HepG2 (cell line): ENCODE measurements around the gene NCOA3. TPM values are rescaled to one million over a fixed set of nuclear protein-coding genes. Genes with fewer than 3 reads are reported as not detected.
A peak's percentile ranks its signal among the peaks of the same experiment; 100 is the strongest.

Experiments used
- AGO1 ChIP-seq: fragments of 200-400 bp; formaldehyde crosslinking; IDR thresholded peaks from 2 replicates; pipeline ENCODE4 v1.6.1; 2017; ENCODE audit warnings: mild to moderate bottlenecking, low read depth, low read length, moderate library complexity; ENCODE audit not compliant: poor library complexity, severe bottlenecking
- ATF2 ChIP-seq: sonication (generic); formaldehyde crosslinking; IDR thresholded peaks from 2 replicates; pipeline ENCODE4 v1.4.0; 2020; ENCODE audit warnings: missing genetic modification reagents
- CERS6 ChIP-seq: sonication (generic); formaldehyde crosslinking; IDR thresholded peaks from 2 replicates; pipeline ENCODE4 v1.5.0; 2020; ENCODE audit warnings: missing genetic modification reagents
- CSRNP1 ChIP-seq: sonication (generic); formaldehyde crosslinking; IDR thresholded peaks from 2 replicates; pipeline ENCODE4 v1.8.1; 2023; ENCODE audit warnings: mild to moderate bottlenecking, missing genetic modification reagents
- GTF2F1 ChIP-seq: fragments of 150-350 bp; IDR thresholded peaks from 2 replicates; pipeline ENCODE4 v1.6.1; 2014; ENCODE audit warnings: low read length
- HHEX ChIP-seq: IDR thresholded peaks from 2 replicates; pipeline ENCODE4 v1.6.1; 2016; ENCODE audit warnings: control low read depth
- HNRNPUL1 ChIP-seq: fragments of 200-400 bp; formaldehyde crosslinking; IDR thresholded peaks from 2 replicates; pipeline ENCODE4 v1.6.1; 2017; ENCODE audit warnings: low read depth, mild to moderate bottlenecking, low read length, moderate library complexity
- HOXA3 ChIP-seq: sonication (generic); formaldehyde crosslinking; IDR thresholded peaks from 2 replicates; pipeline ENCODE4 v1.5.0; 2020; ENCODE audit warnings: missing genetic modification reagents
- JUN ChIP-seq: sonication (generic); formaldehyde crosslinking; IDR thresholded peaks from 2 replicates; pipeline ENCODE4 v1.4.0; 2020; ENCODE audit warnings: mild to moderate bottlenecking, missing genetic modification reagents
- JUNB ChIP-seq: sonication (generic); formaldehyde crosslinking; IDR thresholded peaks from 2 replicates; pipeline ENCODE4 v1.8.0; 2022; ENCODE audit warnings: missing genetic modification reagents, mild to moderate bottlenecking, borderline replicate concordance
- KLF11 ChIP-seq: IDR thresholded peaks from 2 replicates; pipeline ENCODE4 v1.6.1; 2016; ENCODE audit warnings: missing compliant biosample characterization
- KMT2B ChIP-seq: IDR thresholded peaks from 2 replicates; pipeline ENCODE4 v1.6.1; 2016; ENCODE audit warnings: missing genetic modification reagents, missing compliant biosample characterization
- MXD4 ChIP-seq: IDR thresholded peaks from 2 replicates; pipeline ENCODE4 v1.6.1; 2016; ENCODE audit warnings: mild to moderate bottlenecking, missing biosample characterization, missing genetic modification reagents
- NCOA2 ChIP-seq: sonication (generic); formaldehyde crosslinking; IDR thresholded peaks from 2 replicates; pipeline ENCODE4 v1.8.0; 2022; ENCODE audit warnings: inconsistent platforms
- NONO ChIP-seq, 2 experiments: fragments of 450-650 bp in 1 of 2; sonication (generic) in 1 of 2; formaldehyde crosslinking in 1 of 2; IDR thresholded peaks in 1 of 2; conservative IDR thresholded peaks in 1 of 2; 2 replicates each; pipeline versions ENCODE4 v1.6.1 to v1.8.0; 2017 to 2022; ENCODE audit warnings: mild to moderate bottlenecking in 1 of 2, missing genetic modification reagents in 1 of 2, moderate library complexity in 1 of 2
- SIN3A ChIP-seq: IDR thresholded peaks from 2 replicates; pipeline ENCODE4 v1.6.1; 2011; ENCODE audit warnings: low read depth, mild to moderate bottlenecking, control low read depth, low read length, borderline replicate concordance
- SMAD3 ChIP-seq: sonication (generic); formaldehyde crosslinking; IDR thresholded peaks from 2 replicates; pipeline ENCODE4 v1.4.0; 2020; ENCODE audit warnings: missing genetic modification reagents
- SNAPC2 ChIP-seq: sonication (generic); formaldehyde crosslinking; IDR thresholded peaks from 2 replicates; pipeline ENCODE4 v1.8.1; 2022; ENCODE audit warnings: mild to moderate bottlenecking, missing genetic modification reagents
- SUZ12 ChIP-seq: fragments of 150-350 bp; IDR thresholded peaks from 2 replicates; pipeline ENCODE4 v1.6.1; 2014; ENCODE audit warnings: low read depth, low read length
- TEF ChIP-seq: sonication (generic); formaldehyde crosslinking; IDR thresholded peaks from 2 replicates; pipeline ENCODE4 v1.5.0; 2020; ENCODE audit warnings: missing genetic modification reagents
- TFAP4 ChIP-seq: sonication (generic); IDR thresholded peaks from 2 replicates; pipeline ENCODE4 v1.6.1; 2016; ENCODE audit warnings: low read depth, borderline replicate concordance
- THAP11 ChIP-seq: IDR thresholded peaks from 2 replicates; pipeline ENCODE4 v1.6.1; 2016; ENCODE audit warnings: missing biosample characterization, missing genetic modification reagents
- ZNF264 ChIP-seq: sonication (generic); formaldehyde crosslinking; IDR thresholded peaks from 2 replicates; pipeline ENCODE4 v1.4.0; 2020; ENCODE audit warnings: missing genetic modification reagents
- ZNF446 ChIP-seq: sonication (generic); formaldehyde crosslinking; IDR thresholded peaks from 2 replicates; pipeline ENCODE4 v1.5.0; 2020; ENCODE audit warnings: mild to moderate bottlenecking, missing genetic modification reagents
- polyA plus RNA-seq, 8 experiments: library from polyadenylated mRNA; depleted of rRNA in 3 of 8; stranded (reverse) in 7 of 8; unstranded in 1 of 8; fragments of >200 nt; fragmentation: Illumina TruSeq in 4 of 8; extraction: Trizol in 4 of 8; gene quantifications; 2 replicates each; pipeline versions ENCODE4 v1.2.1 to v1.2.3, GENCODE V29; 2011 to 2016; ENCODE audit warnings: low read depth in 4 of 8, missing spikeins in 1 of 8, mixed read lengths in 1 of 8; ENCODE audit not compliant: insufficient read depth in 1 of 8
- total RNA-seq, 5 experiments: library from RNA; depleted of rRNA; stranded (reverse); fragments of >200 nt; fragmentation: Illumina TruSeq; extraction: Trizol; gene quantifications; 2 replicates each; pipeline ENCODE4 v1.2.3, GENCODE V29; 2016; ENCODE audit warnings: low read depth in 1 of 5

Gene NCOA3
- total and polyA plus RNA-seq, 2 of the 13 experiments (the other 11 are each of a cell fraction or from before 2014, with no cell fraction given), result 35.0 to 56.8 TPM

- TF ChIP-seq TFAP4 (peak; percentile 58; the same call in 1 of the 2 replicates), HNRNPUL1 (no peak), GTF2F1 (no peak), HOXA3 (CRISPR knock-in tag) (no peak), HHEX (no peak), MXD4 (CRISPR knock-in tag) (no peak; the same call in 1 of the 2 replicates), ZNF446 (CRISPR knock-in tag) (no peak), SMAD3 (peak; percentile 73; the same call in 1 of the 2 replicates), SNAPC2 (CRISPR knock-in tag) (peak; percentile 85), NONO (IDR thresholded peaks at IDR 0.05) (no peak), NONO (CRISPR knock-in tag; conservative IDR thresholded peaks at IDR 0.05) (peak; percentile 14; the same call in 1 of the 2 replicates), THAP11 (CRISPR knock-in tag) (peak; percentile 77), SIN3A (0 out of 2 replicates have a peak, but pooled peaks have one; percentile 24), NCOA2 (CRISPR knock-in tag) (peak; percentile 72), JUNB (CRISPR knock-in tag) (no peak), ATF2 (CRISPR knock-in tag) (peak; percentile 28; the same call in 1 of the 2 replicates), TEF (CRISPR knock-in tag) (no peak), KMT2B (peak; percentile 52), CERS6 (CRISPR knock-in tag) (no peak), AGO1 (no peak), SUZ12 (no peak), ZNF264 (CRISPR knock-in tag) (no peak), CSRNP1 (CRISPR knock-in tag) (peak; percentile 65), JUN (CRISPR knock-in tag) (0 out of 2 replicates have a peak, but pooled peaks have one; percentile 4), KLF11 (CRISPR knock-in tag) (peak; percentile 88; the same call in 1 of the 2 replicates)
Measured at GRCh38 chr20:47493175-47493962, 8.3 kb upstream of the NCOA3 start (continued).
